T-helper 17 cell (primary cell): ENCODE measurements around the gene ZYG11B. TPM values are rescaled to one million over a fixed set of nuclear protein-coding genes. Genes with fewer than 3 reads are reported as not detected.
"Not testable (repeated sequence)": the region's sequence is repeated elsewhere in the genome, so short reads cannot be mapped to it uniquely, and the experiment has no call there.

Source experiments
- ATAC-seq: fragments of 150-1000 bp; cut with Tn5 transposase; 2 replicates; pipeline ENCODE4 v1.10.0; 2021; ENCODE audit warnings: mild to moderate bottlenecking, moderate library complexity
- DNase-seq, 3 donors: peaks; one replicate each; pipeline versions ENCODE4 v3.0.0 to v3.0.0-alpha.2; 2020 to 2021
- H3K9me3 ChIP-seq: one replicate; pipeline ENCODE4 v1.7.0; 2013; ENCODE audit warnings: low read length, mild to moderate bottlenecking; ENCODE audit not compliant: control insufficient read depth, poor library complexity, severe bottlenecking
- H3K27ac Mint-ChIP-seq: one replicate; pipeline ENCODE4 v1.8.0; 2022; ENCODE audit warnings: mild to moderate bottlenecking, moderate library complexity, mixed read lengths
- H3K27me3 Mint-ChIP-seq: one replicate; pipeline ENCODE4 v1.8.0; 2022; ENCODE audit warnings: mixed read lengths
- H3K36me3 Mint-ChIP-seq: one replicate; pipeline ENCODE4 v1.8.0; 2022; ENCODE audit warnings: low read depth, mixed read lengths
- H3K4me1 Mint-ChIP-seq: one replicate; pipeline ENCODE4 v1.8.0; 2022; ENCODE audit warnings: mild to moderate bottlenecking, mixed read lengths
- H3K4me3 Mint-ChIP-seq: one replicate; pipeline ENCODE4 v1.8.0; 2022; ENCODE audit warnings: mild to moderate bottlenecking, moderate library complexity, mixed read lengths
- total RNA-seq, 4 donors: library from RNA in 2 of 4; stranded (reverse) in 2 of 4; gene quantifications; one replicate each; pipeline ENCODE4 v1.2.3 and lab custom pipeline; 2022 to 2026

Gene ZYG11B
- total RNA-seq, 2 donors from 2014 or later = 13.5 to 16.8 TPM

GRCh38 chr1:52693843-52694242, 32.4 kb upstream of the ZYG11B start:
- H3K27me3 Mint-ChIP-seq = no peaks in the 10 kb centered on the region
- H3K4me3 Mint-ChIP-seq = no peak overlapping the region
- H3K9me3 ChIP-seq = no peaks in the 10 kb centered on the region

GRCh38 chr1:52695627-52696026, 30.6 kb upstream of the ZYG11B start:
- ATAC-seq (no peak), DNase-seq (no peak)
- H3K4me1 Mint-ChIP-seq = peaks cover 29% of the 10 kb centered on the region
- H3K4me3 Mint-ChIP-seq = no peak overlapping the region
- peak overlapping the region; percentile 77 for H3K27ac Mint-ChIP-seq
- H3K27me3 Mint-ChIP-seq = no peaks in the 10 kb centered on the region
- H3K9me3 ChIP-seq = no peaks in the 10 kb centered on the region
- peaks cover 6% of the 10 kb centered on the region for H3K36me3 Mint-ChIP-seq

More at GRCh38 chr1:52693843-52694242, 32.4 kb upstream of the ZYG11B start:
- Mint-ChIP-seq H3K27ac (no peak overlapping the region), H3K36me3 (peaks cover 6% of the 10 kb centered on the region), H3K4me1 (peaks cover 29% of the 10 kb centered on the region)
- no peak for ATAC-seq
- DNase-seq = no peak

GRCh38 chr1:52697795-52698674, 28.2 kb upstream of the ZYG11B start, which contains the start of gene COA7:
Gene COA7, minus strand, starts transcription at chr1:52698347. Its CDS starts 21 bp downstream, at chr1:52698326.
- no peaks in the 10 kb centered on the region for H3K27me3 Mint-ChIP-seq
- no peaks in the 10 kb centered on the region for H3K36me3 Mint-ChIP-seq
- H3K4me1 Mint-ChIP-seq = peaks cover 35% of the 10 kb centered on the region
- ATAC-seq = peak; percentile 31
- peak within 1 kb of the TSS; percentile 93 for H3K4me3 Mint-ChIP-seq
- H3K27ac Mint-ChIP-seq = peak within 1 kb of the TSS; percentile 93
- peak; percentile 23 to 72 (median 65) for DNase-seq
- no peaks in the 10 kb centered on the region for H3K9me3 ChIP-seq

- Mint-ChIP-seq H3K4me3 (peak overlapping the region; percentile 93), H3K36me3 (no peaks in the 10 kb centered on the region)
Observed at GRCh38 chr1:52702886-52703787, 23.1 kb upstream of the ZYG11B start.

GRCh38 chr1:52706136-52706670, 20.1 kb upstream of the ZYG11B start:
- Mint-ChIP-seq H3K36me3 (peaks cover 2% of the 10 kb centered on the region), H3K27me3 (peaks cover 12% of the 10 kb centered on the region), H3K27ac (no peak overlapping the region), H3K4me1 (peaks cover 19% of the 10 kb centered on the region), H3K4me3 (no peak overlapping the region)
- ATAC-seq (no peak), DNase-seq (no peak)
- H3K9me3 ChIP-seq = no peaks in the 10 kb centered on the region

More at GRCh38 chr1:52702886-52703787, 23.1 kb upstream of the ZYG11B start:
- H3K4me1 Mint-ChIP-seq = peaks cover 24% of the 10 kb centered on the region
- H3K9me3 ChIP-seq = no peaks in the 10 kb centered on the region
- DNase-seq (peak; percentile 62 to 71 (median 63)), ATAC-seq (peak; percentile 94)
- peaks cover 2% of the 10 kb centered on the region for H3K27me3 Mint-ChIP-seq
- H3K27ac Mint-ChIP-seq = peak overlapping the region; percentile 99

- ATAC-seq (no peak), DNase-seq (no peak)
- Mint-ChIP-seq H3K36me3 (peaks cover 4% of the 10 kb centered on the region), H3K27ac (no peak overlapping the region), H3K4me3 (no peak overlapping the region), H3K4me1 (peaks cover 17% of the 10 kb centered on the region), H3K27me3 (peaks cover 12% of the 10 kb centered on the region)
- no peaks in the 10 kb centered on the region for H3K9me3 ChIP-seq
Observed at GRCh38 chr1:52706941-52707926, 19.0 kb upstream of the ZYG11B start.

- no peak overlapping the region for H3K4me3 Mint-ChIP-seq
- no peak for ATAC-seq
- peaks cover 4% of the 10 kb centered on the region for H3K36me3 Mint-ChIP-seq
- H3K27ac Mint-ChIP-seq = no peak overlapping the region
- H3K27me3 Mint-ChIP-seq = peaks cover 12% of the 10 kb centered on the region
- H3K9me3 ChIP-seq = no peaks in the 10 kb centered on the region
- no peak for DNase-seq
- peaks cover 13% of the 10 kb centered on the region for H3K4me1 Mint-ChIP-seq
Observed at GRCh38 chr1:52707927-52708655, 18.2 kb upstream of the ZYG11B start.

- Mint-ChIP-seq H3K27me3 (peaks cover 12% of the 10 kb centered on the region), H3K27ac (no peak overlapping the region), H3K4me1 (peaks cover 5% of the 10 kb centered on the region), H3K4me3 (no peak overlapping the region), H3K36me3 (peaks cover 4% of the 10 kb centered on the region)
- DNase-seq (no peak), ATAC-seq (no peak)
- H3K9me3 ChIP-seq = no peaks in the 10 kb centered on the region
Observed at GRCh38 chr1:52709016-52709415, 17.2 kb upstream of the ZYG11B start.

GRCh38 chr1:52713590-52713989, 12.7 kb upstream of the ZYG11B start:
- H3K9me3 ChIP-seq = no peaks in the 10 kb centered on the region
- ATAC-seq = no peak
- Mint-ChIP-seq H3K4me3 (no peak overlapping the region), H3K36me3 (peaks cover 4% of the 10 kb centered on the region), H3K4me1 (no peaks in the 10 kb centered on the region), H3K27me3 (peaks cover 5% of the 10 kb centered on the region), H3K27ac (no peak overlapping the region)
- DNase-seq = no peak

GRCh38 chr1:52715296-52715695, 11.0 kb upstream of the ZYG11B start:
- not testable (repeated sequence) for H3K27ac Mint-ChIP-seq, H3K27me3 Mint-ChIP-seq, DNase-seq, ATAC-seq, H3K36me3 Mint-ChIP-seq, H3K9me3 ChIP-seq, H3K4me3 Mint-ChIP-seq, H3K4me1 Mint-ChIP-seq

GRCh38 chr1:52723260-52723659, 3.0 kb upstream of the ZYG11B start:
- no peaks in the 10 kb centered on the region for H3K9me3 ChIP-seq
- DNase-seq (no peak), ATAC-seq (no peak)
- peaks cover 24% of the 10 kb centered on the region for H3K4me1 Mint-ChIP-seq
- peaks cover 5% of the 10 kb centered on the region for H3K36me3 Mint-ChIP-seq
- H3K27ac Mint-ChIP-seq = peak overlapping the region; percentile 41
- H3K4me3 Mint-ChIP-seq = no peak overlapping the region
- peaks cover 6% of the 10 kb centered on the region for H3K27me3 Mint-ChIP-seq

GRCh38 chr1:52725903-52726264, 369 bp upstream of the ZYG11B start:
- peaks cover 35% of the 10 kb centered on the region for H3K4me1 Mint-ChIP-seq
- DNase-seq (no peak), ATAC-seq (no peak)
- peaks cover 5% of the 10 kb centered on the region for H3K36me3 Mint-ChIP-seq
- no peaks in the 10 kb centered on the region for H3K9me3 ChIP-seq
- peak overlapping the region; percentile 93 for H3K27ac Mint-ChIP-seq
- H3K27me3 Mint-ChIP-seq = peaks cover 6% of the 10 kb centered on the region
- H3K4me3 Mint-ChIP-seq = peak overlapping the region; percentile 99
